GM19438 (cell line): Measurements from ENCODE around the gene BTBD9.

Source experiments
- ATAC-seq: cut with Tn5 transposase; IDR thresholded peaks from one replicate; pipeline ENCODE4 v1.9.1; 2021; ENCODE audit warnings: low read depth; ENCODE audit not compliant: unreplicated experiment

The BTBD9 gene

DNA sequence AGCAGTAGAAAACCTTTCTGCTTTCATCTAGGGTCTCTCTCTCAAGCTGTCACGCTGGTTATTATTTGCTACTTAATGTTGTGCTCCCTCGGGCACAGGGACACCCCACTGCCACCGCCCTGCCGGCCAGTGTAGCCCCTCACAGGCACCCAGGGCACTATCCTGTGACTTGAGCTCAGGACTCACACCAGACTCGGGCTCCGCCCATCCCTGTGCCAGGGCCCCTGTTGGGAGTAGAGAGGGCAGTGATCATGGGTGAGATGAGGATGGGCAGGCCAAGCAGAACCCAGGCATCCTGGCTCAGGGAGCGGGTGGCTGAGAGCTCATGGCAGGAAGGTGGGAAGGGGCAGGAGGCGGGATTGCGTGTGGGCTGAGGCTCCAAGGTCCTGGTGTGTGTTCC is 448.3 kb downstream of the BTBD9 start:
- ATAC-seq = no peak

GRCh38 chr6:38188677-38189335 is 450.9 kb downstream of the BTBD9 start:
- ATAC-seq = no peak

- no peak for ATAC-seq
Measured at GRCh38 chr6:38187811-38188590, 451.7 kb downstream of the BTBD9 start.

DNA sequence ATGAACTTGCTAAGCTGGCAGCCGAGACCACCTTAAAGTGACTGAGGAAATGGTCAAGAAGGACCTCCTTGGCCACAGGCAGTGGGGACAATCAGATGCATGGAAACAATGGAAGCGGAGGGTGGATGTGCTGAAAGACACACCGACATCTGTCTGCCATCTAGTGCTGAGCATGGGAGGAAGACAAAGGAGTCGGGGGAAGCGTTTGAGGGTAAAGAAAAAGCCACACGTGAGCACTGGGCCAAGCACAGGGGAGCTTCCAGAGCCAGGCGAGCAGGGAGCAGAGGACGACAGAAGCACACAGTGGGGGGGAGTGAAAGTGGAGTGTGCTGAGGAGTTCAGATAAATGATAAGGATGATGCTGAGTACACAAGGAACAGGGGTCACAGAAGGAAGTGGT is 452.4 kb downstream of the BTBD9 start:
- ATAC-seq = no peak

DNA sequence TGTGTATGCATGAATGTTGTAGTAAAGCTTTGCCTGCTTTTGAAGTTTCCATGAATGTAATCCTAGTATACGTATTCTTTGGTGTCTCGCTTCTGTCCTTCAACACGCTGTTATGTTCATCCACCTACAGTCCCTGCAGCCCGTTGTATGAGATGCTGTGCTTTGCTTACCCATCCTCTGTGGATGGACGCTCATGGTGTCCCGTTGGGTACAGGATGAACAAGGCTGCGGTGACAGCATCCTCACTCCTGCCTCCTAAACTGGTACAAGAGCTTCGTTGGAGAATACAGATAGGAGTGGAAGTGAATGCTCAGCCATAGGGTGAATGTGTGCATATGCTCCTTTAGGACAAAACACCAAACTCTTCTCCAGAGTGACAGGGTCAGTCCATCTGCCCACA is 454.0 kb downstream of the BTBD9 start:
- ATAC-seq = no peak

GRCh38 chr6:38185244-38185643 is 454.5 kb downstream of the BTBD9 start:
- ATAC-seq = no peak

DNA sequence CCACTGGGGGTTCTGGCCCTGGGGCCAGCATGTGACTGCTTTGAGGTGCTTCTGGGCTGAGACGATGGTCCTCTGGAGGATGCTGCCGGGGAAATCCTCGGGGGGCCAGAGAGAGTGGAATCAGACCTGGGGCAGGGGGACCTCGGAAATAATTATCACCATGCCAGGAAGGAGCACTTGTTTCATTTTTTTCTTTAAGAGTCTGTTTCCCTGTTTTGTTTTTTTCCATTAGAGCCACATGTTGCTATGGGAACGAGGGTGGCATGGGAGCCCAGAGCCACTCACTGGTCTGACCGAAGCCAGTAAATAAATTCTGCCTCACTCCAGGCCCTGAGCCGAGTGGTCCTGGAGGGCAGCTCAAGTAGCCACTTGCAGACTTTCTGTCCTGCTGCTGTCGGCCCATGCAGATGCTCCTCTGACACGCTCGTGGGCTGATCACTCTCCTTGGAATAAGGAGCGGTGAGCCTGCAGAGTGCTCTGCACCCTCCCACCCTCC is 455.1 kb downstream of the BTBD9 start:
- no peak for ATAC-seq

GRCh38 chr6:38183856-38184584 is 455.7 kb downstream of the BTBD9 start:
- no peak for ATAC-seq

GRCh38 chr6:38182426-38182825 is 457.3 kb downstream of the BTBD9 start:
- no peak for ATAC-seq

GRCh38 chr6:38180586-38180985 is 459.1 kb downstream of the BTBD9 start:
- ATAC-seq = no peak

DNA sequence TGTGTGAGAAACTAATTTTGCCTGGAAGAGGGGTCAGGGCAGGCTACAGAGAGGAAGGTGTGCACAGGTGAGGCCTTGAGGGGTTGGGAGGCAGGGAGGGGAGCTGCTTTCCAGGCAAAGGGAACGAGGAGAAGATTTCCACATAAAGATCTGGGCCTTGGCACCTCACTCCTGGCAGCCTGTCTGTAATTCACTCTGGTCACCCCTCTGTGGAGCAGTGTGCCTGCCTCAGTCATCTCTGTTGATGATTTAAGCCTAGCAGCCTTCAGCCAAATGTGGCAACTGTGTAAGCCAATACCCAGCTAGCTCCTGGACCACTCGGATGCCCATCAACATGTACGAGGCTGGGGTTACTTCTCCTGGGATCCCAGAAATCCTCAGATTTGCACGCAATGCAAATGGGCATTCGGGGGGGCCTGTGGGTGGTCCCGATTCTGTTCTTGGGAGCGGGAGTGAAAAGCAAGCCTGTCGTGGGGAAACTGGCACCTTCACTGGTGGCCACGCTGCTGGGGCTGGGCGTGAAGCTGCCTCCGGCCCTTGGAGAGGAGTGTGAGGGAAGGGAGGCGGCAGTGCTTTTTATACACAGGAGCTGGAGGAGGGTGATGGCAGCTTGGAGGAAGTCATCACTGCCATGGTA is 459.8 kb downstream of the BTBD9 start:
- no peak for ATAC-seq

DNA sequence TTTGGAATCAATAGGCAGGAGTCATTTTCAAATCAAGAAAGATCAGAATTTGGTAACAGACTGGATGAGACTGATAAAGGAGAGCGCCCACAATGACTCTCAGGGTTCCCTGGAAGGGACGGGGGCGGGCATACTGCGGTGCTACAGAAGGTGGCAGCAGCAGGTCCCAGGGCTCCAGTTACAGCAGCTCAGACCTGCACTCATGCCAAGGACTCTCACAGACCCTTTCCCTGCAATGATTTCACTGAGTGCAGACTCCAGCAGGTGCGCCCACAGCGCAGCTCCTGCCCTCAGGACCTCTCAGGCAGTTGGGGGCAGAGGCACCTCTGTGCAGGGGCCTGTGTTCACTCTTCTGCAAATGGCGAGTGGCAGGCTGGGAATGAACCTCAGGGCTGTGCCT is 460.4 kb downstream of the BTBD9 start:
- ATAC-seq = no peak

DNA sequence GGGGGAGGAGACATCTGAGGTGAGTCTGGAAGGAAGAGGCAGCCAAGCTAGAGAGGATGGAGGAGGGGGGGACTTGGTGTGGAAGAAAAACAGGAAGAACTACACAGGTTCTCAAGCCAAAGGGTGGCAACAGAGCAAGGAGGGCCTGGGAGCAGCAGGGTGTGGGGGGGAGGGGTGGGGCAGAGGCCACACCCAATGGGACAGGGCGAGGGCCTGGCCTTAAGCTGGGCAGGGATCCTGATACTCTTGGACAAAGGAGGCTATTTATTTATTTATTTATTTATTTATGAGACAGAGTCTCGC is 461.2 kb downstream of the BTBD9 start:
- ATAC-seq = no peak

DNA sequence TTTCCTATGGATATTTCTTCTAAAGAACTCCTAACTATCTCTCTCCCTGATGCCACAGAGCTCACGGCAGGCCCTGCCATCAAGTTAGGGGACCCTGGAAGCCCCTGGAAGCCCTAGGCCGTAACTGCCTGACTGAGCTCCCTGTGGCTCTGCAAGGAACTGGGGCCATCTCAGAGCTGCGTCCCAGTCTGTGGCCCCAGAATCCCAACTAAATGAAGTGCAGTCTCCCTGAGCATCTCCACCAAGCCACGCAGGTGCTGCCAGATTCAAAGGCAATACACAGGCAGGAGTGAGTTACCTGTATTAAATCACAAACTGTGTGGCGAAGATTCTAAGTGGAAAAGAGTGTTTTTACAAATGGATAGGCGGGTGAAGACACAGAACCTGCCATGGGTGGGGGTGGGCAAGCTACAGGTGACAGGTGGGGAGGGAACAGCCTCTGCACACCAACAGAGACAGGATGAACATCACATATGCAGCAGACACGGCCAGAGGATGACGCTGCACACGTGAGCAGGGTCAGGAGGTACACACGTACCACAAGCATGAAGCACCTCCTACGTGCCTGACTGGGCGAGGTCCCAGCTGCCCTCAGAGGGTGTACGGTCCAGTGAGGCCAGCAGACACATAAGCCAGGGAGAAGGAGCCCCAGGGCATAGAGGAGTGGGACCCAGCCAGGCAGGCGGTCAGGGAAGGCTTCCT is 461.7 kb downstream of the BTBD9 start:
- ATAC-seq = no peak

DNA sequence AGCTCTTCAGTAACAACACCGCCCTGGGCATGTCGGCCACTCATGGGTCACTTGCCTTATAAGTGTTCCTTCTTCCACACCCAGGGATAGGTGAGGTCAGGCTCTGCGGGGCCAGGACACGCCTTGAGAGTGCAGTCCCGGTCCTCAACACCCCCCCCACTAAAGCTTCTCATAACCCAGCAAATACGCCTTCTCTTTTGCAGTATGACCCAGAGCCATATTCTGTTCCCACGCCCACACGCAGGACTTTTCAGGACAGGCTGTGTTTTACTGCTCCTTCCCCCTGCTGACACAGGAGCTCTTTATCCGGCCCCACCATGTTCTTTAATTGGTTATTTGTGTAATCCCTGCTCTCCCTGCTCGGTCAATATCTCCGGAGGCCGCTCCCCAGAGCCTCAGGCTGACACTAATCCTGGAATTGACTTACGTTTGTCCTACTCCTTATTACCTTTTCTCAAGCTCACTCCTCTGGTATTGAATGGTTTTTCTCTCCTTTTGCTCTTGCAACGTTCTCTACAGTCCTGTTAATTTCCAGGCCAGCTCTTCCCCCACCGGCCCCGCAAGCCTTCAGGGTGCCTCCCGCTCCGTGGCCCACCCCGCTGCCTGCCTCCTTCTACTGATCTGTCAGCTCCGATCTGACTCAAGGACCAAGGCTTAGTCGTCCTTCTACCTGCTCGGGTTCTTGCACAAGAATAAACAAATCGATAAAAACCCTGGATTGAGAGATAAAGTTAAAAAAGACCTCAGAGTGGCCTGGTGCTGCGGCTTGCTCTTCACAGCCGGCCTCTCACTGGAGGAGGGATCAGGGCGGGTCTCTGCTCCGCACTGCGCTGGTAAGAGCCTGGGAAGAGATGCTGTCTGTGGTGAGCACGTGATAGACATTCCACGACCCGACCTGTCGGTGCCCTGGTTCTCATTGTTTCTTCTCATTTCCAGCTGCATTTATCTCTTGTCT is 462.7 kb downstream of the BTBD9 start:
- ATAC-seq = no peak

DNA sequence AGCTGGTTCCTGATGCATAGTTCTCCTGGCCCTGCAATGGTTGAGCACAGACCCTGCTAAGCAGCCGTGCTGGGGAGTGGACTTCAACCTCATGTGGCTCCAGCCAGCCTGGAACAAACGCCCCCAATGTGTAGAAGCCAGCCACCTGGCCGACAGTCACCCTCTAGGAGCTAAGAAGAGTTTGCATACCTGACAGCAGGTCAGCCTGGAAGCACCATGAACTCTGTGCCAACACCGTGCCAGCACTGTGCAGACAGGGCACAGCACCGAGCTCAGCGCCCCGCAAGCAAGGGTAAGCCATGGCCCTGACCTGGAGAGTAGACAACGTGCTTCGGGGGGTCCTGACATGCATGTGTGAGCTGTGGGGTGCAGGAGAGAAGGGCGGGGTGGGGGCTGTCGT is 463.9 kb downstream of the BTBD9 start:
- ATAC-seq = no peak

- no peak for ATAC-seq
Measured at GRCh38 chr6:38174806-38175495, 464.8 kb downstream of the BTBD9 start.

- no peak for ATAC-seq
Measured at GRCh38 chr6:38174315-38174714, 465.4 kb downstream of the BTBD9 start.

DNA sequence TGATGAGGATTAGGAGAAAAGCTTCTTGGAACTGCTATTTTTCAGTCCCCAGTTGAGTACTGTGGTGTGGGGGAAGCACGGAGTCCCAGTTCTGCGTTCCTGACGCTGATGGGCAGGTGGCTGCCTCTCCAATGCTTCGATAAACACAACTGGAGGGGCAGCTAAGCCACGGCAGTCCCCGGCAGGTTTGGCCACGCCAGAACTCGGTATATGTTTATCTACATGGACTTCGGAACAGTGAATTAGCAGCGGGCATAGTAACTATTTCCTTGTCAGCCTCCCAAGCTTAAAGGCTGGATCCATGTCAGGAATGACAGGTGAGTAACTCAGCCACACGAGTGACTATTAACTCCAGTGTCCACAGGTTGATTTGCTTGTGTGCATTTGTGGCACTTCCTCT is 465.8 kb downstream of the BTBD9 start:
- ATAC-seq = no peak
